HG03135 (cell line): ENCODE results near the gene COPA.

Experiments used
- ATAC-seq: cut with Tn5 transposase; IDR thresholded peaks from one replicate; pipeline ENCODE4 v1.9.1; 2021; ENCODE audit warnings: mild to moderate bottlenecking, moderate library complexity; ENCODE audit not compliant: unreplicated experiment

COPA gene

DNA sequence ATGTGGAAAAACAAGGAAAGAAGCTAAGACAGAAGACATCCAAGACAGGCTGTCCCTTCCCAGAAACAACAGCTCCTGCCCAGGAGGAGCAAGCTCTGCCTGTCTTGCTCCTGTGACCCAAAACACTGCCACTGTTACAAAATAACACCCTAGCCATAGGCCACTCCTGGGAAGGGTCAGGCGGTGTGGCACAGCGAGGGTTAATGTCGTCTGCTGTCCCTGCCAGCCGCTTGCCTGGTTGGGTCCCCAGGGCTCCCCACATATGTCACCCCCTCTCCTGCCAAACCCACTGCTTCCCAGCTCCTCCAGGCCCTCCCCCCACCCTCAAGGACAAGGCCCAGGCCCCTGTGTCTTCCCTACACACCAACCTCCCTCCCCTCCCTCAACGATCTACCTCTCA is 20.0 kb upstream of the COPA start:
- ATAC-seq, result no peak

DNA sequence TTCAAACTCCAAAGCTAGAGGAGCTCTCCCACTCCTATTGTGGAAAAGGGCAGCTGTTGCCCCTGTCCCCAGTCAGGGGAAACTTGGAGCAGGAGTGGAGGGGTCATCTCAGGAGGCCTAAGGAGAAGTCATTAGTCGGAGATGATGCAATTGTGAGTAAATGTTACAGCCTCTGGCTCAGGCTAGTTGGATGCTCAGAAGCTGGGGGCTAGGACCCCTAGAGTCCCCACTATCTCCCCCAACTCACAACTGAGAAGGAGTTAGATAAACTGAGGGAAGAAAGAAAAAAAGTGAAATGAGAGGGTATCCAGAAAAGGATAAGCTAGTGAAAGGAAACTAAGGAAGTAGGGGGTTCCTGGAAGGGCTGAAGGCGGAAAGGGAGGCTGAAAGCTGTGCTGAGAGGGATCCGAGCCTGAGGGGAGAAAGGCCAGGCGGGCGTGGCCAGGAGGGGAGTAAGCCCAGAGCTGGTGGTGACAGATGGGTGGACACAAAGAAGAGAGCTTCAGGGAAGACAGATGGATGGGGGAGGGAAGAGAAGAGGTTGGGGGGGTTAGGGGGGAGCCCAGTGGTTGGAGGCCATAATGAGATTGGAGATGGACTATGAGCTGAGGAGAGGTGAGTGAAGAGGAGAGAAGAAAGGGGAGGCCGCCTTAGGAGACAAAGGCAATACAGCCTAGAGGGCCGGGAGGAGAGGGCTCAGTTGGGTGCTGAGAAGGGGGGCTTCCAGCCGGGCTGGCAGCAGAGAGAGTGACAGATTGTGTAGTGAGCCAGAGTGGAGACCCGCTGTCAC is 19.3 kb upstream of the COPA start:
- ATAC-seq, result no peak

DNA sequence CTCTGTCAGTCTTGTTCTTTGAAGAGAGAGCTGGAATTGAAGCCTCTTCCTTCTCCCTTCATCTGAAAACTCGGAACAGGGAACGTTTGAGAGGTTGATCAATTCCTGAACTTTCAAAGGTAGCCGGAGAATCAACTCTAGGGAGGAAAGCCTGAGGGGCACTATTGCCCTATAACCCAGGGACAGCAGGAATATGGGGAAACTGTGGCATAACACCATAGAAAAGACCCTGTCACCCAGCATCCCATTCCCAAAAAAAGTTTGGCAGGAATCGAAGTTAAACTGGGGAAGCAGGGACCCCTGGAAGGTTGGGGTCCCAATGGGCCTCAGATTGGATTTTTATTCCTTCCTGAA is 18.7 kb upstream of the COPA start:
- ATAC-seq, result no peak

DNA sequence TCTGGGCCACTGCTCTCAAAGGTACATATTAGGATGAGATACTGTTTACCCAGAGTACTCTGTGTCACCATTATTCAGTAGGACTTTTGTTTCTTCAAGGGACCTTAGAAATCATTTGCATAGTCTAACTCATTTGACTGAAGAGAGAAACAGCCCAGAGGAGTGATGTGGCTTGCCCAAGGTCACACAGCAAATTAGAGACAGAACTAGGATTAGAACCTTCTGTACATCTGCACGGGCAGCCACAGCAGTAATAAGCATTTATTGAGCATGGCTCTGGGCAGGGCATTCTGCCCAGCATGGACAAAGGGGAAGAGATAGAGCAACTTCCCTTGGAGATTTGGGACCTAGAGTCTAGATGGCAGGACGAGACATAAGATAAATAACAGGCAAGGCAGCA is 18.1 kb upstream of the COPA start:
- no peak for ATAC-seq

DNA sequence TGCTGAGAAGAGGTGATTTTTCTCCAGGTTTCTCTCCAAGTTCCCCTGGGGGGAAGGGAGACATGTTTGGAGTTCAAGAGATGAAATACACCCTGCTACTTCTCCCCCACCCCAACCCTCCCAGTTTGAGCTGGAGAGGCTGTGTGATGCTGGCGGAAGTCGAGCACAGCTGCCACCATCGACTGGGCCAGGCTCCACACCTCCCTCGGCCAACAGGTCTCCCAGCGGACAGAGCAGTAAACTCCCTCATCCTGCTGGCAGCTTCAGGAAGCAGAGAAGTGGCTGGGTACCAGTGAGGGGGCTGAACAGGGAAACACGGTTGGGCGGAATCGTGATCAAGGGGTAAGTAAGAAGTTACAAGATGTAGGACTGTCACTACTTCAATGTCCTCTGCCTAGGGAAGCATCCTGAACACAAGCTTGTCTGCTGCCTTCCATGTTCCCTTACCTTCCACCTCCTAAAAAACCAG is 17.2 kb upstream of the COPA start:
- no peak for ATAC-seq

DNA sequence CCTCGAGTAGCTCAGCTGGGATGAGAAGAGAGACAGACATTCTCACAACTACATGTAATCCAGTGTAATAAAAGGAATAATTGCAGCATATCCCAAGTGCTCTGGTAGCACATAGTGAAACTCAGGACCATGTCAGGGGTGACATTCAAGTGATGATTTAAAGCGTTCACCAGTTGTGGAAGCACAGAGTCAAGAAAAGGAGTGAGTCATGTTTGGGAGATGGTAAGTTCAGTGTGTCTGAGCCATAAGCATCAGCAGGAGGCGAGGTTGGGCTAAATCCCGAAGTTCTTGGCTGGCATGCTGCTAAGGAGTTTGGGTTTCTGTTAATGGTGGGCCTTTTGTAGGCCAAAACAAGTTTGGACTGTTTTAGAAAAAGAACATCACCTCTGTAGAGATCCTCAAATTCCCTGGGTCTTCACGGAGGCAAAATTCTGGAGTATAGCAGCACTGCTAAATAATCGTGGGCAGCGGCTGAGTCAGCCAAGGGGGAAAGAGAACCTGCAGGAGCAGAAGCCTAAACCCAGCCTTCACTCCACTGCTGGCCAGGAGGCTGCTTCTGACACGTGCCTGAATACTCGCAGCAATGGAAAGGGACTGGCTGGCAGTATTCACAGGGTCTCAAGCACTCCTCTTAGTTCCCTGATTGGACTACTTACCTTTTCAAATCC is 16.6 kb upstream of the COPA start:
- ATAC-seq, result no peak

DNA sequence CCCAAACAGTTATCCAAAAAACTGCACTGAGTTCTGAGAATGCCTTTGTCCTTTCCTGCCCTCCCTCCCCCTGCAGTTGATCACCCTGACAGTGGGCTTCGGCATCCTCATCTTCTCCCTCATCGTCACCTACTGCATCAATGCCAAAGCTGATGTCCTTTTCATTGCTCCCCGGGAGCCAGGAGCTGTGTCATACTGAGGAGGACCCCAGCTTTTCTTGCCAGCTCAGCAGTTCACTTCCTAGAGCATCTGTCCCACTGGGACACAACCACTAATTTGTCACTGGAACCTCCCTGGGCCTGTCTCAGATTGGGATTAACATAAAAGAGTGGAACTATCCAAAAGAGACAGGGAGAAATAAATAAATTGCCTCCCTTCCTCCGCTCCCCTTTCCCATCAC is 15.0 kb upstream of the COPA start:
- no peak for ATAC-seq

DNA sequence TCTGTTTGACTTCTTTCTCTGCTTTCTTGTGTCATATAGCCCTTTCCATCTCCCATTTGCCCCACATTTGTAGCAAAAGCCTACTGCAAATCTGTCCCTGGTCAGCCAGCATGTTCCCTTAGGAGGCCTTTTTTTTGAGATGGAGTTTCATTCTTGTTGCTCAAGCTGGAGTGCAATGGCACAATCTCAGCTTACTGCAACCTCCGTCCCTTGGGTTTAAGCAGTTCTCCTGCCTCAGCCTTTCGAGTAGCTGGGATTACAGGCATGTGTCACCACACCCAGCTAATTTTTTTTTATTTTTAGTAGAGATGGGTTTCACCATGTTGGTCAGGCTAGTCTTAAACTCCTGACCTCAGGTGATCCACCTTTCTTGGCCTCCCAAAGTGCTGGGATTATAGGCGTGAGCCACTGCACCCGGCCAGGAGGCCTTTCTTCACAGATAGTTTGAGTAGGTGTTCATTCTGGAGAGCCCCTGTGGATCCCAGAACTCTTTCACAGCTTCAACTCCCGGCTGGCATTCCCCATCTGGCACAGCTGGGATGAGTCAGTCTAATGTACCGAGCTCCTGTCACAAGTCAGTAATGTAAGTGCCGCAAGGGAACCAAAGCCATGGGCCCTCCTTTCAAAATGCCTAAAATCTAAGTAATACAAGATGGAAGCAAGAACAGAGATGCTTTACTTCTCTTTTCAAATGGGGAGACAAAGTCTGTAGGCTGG is 14.4 kb upstream of the COPA start:
- no peak for ATAC-seq

DNA sequence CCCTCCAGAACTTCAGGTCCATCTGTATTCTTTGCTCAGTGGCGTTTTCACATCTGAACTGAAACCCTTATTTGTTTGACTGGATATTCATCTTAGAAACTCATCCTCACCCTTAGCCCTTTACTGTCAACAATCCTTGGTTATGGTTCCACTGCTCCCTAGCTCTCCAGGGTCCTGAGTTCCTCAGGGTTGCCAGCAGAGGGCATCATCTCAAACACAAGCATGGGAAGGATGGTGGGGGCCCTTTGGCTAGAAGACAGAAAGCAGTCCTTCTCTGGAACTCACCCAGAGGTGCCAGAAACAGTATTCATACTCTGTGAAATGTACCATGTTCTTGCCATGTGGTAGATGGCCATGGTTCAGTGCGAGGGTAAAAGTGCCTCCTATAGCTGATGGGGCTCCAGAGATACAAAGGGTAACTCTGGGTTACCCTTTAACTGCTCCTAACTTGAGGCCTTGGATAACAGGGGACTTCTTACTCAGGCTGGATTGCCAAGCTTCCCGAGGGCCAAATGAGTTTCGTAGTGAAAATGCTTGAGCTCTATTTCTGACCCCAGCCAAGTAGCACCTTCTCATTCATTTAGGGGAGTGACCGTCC is 11.4 kb upstream of the COPA start:
- no peak for ATAC-seq

DNA sequence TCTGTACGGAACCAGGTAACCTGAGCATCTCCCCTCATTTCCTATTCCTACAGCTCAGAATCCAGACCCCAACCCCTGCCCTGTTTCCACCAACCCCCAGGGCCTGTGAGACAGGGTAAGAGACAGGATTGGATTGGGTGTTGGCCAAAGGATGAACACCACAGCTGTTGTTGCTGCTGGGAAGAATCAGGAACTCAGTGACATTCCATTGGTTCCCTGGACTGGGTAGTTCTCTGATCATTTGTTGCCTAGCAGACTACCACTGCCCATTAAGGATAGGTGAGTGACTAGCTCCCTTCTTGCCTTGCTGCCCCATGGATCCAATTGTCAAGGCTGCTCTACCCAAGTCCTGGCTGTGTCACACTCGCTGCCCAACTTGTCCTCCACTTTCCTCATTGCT is 10.2 kb upstream of the COPA start:
- ATAC-seq, result no peak

DNA sequence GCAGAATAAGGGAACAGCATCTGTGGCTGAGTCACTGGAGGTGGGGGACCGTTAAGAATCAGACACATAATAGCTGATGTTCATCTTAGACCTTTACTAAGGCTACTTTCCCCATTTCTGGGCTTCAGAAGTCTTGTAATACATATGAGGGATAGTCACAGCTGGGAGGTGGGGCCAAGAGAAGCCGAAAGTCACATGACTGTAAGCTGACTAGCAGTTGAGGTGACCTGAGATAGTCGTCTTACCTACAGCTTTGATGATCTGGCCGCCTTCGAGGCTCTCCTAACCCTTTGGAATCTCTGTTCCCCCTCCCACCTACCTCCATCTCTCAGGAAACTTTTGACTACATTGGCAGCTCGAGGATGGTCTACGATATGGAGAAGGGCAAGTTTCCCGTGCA is 9.5 kb upstream of the COPA start:
- no peak for ATAC-seq

DNA sequence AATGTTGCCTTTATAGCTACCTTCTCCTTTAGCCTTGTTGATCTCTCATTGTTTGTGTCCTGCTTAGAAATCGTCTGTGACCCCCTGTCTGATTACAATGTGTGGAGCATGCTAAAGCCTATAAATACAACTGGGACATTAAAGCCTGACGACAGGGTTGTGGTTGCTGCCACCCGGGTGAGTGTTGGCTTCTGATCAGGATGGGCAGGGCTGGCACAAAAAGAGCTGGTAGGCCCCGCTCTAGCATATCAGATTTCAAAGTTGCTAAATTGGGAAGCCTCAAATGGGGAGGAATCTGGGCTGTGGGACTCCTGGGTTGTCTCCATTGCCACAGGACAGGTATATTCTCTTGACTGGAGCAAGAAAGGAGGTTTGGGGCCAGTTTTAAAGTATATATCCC is 8.6 kb upstream of the COPA start:
- no peak for ATAC-seq

DNA sequence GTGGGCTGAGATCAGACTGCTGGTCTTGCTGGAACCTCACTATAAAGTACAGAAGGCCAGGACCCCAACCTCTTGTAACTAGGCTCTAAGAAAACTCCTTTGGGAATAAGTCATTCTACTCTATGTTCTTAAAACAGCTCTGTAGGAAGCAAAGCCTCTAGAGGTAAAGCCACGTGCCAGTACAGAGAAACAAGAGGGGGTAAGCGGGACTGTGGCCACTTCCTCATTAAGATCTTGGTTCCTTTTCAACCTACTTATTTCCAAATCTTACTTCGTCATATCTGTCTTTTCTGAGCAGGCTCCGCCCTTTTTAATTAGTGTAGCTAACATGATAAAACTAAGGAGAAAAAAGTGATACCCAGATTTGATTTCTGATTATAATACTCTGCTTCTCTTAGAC is 3.9 kb upstream of the COPA start:
- no peak for ATAC-seq

DNA sequence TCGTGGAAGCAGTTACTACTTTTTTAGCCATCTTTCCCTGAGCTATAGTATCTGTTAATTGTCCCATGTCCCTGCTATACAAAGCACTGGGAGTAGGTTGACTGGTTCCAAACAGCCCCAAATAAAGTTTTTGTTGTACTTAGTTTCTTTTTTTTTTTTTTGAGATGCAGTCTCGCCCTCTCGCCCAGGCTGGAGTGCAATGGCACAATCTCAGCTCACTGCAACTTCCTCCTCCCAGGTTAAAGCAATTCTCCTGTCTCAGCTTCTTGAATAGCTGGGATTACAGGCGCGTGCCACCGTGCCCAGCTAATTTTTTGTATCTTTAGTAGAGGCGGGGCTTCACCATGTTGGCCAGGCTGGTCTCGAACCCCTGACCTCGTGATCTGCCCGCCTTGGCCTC is 3.4 kb upstream of the COPA start:
- no peak for ATAC-seq

DNA sequence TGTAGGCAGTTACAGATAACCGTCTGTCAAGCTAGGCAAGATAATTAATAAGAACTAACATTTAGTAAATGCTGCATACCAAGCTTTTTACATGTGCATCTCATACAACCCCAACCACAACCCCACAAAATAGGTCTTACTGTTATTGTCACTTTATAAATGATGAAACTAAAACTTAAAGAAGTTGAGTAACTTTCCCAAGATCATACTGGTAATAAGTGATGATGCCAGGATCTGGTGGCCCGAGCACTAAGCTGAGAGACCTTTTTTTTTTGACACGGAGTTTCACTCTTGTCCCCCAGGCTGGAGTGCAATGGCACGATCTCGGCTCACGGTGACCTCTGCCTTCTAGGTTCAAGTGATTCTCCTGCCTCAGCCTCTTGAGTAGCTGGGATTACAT is 1.9 kb upstream of the COPA start:
- ATAC-seq, result no peak

DNA sequence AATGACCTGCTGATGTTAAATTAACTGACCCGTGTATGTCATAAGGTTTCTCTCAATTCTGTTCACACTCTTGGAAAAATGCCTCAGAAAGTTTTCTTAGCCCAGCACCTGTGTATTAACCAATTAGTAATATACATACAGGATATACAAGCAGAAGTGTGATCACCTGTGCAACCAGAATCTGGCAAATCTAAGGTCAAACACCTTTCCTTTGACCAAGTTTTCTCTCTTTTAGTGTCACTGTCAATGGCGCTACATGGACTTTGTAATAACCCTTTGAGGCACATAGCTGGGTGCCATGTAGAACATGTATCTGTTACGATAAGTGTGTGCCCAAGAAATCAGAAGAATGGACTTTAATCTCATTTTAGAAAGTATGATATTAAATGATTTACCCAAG is 1.2 kb upstream of the COPA start:
- ATAC-seq, result no peak

DNA sequence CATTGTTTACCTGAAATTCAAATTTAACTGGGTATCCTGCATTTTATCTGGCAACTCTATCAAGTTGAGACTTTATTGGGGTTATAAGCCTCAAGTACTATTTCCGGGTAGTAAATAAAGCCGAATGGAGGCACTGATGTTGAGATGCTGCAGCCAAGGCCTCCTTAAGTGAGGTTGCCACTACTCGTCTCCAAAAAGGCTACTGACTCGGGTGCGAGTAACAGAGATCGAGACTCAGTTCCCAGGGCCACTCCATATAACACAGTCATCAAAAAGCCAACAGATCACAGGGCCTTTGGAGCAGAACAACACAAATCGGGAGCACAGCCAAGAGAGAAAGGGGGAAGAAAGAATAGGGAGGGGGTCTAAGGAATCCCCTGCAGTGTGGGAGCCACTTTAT is 524 bp downstream of the COPA start:
- no peak for ATAC-seq

DNA sequence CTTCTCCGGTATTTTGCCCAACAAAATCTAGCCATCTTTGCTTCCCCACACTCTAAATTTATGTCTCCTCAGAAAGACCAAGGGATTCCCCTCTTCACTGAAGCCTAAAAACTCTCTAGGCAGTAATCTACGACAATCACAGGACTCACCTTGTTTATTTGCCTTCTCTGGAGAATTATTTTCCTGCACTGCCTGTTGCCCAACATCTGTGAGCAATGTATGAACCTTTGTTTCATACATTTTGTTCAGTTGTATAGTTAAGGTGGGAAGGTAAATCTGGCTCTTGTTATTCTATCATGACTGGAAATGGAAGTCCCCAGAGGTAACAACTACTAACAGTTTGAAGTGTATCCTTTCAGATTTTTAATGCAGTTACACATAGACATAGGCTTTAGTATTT is 2.2 kb downstream of the COPA start:
- ATAC-seq, result no peak

DNA sequence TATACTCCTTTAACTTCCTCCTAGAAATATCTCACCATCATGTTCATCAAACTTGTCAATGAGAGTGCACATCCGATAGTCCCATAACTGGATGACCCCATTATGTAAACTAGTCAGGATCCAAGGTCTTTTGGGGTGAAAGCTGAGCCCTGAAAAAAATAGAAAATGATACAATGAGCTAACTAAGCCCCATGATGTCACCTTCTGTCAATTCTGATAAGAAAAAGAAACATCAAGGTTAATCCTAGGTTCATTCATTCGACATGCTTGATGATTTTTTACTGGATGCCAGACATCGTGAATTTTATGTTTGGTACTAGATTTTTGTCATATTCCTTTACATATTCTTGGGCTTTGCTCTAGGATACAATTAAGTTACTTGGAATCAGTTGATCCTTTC is 2.9 kb downstream of the COPA start:
- no peak for ATAC-seq

DNA sequence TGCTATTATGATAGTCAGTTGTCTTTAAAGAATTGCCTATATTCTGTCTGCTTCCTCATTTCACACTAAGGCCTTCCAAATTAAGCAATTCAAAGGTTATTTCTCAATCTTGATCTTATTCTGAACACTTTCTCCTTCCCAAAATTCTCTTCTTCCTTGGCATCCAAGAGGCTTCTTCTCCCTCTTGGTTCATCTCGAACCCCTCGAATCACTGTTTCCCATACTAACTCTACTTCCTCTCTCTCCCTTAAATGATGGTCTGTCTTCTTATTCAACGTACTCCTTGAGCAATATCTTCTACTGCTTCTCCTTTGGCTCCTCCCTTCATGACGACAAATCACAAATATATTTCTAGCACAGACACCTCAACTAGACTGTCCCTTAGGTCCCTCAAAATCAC is 4.5 kb downstream of the COPA start:
- no peak for ATAC-seq

DNA sequence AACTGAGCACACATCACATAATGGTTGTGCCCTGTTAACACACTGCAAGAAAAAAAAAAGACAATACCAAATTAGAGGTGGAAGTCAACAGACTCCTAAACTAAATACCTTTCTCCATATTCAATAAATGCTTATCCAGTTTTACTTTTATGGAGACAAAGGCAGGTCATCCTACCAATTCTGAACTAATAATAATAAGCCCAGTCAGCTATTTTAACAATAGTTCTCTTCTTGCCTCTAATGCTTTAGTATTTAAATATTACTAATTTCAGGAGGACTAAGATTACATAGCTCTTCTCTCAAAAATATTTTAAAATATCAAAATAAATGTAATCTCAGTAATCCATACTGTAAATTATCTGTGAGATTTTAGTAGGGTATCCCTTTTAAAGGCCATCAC is 10.5 kb downstream of the COPA start:
- ATAC-seq, result no peak

DNA sequence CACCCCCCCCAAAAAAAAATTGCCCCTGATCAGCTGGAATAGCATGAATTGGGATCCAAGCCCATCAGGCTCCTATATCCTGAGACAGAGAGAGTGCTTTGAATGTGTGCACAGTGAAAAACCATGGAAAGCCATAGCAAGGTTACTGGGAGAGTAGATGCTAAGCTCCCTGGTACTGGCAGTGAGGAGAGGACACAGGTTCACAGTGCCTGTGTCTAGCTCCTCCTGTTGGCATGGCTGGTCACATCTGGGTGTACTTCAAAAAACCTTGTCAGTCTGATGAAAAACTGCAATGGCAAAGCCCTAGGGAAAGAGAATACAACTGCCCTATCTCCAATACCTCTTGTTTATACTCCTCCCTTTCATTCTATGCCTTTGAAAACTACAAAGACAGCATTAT is 12.9 kb downstream of the COPA start:
- no peak for ATAC-seq
